WTC11 (cell line): ENCODE measurements around the gene CCDC93.
"Not testable (repeated sequence)": the region's sequence is repeated elsewhere in the genome, so short reads cannot be mapped to it uniquely, and the experiment has no call there.

Source experiments
- IRF2 ChIP-seq: sonication (generic); formaldehyde crosslinking; IDR thresholded peaks from 2 replicates; pipeline ENCODE4 v1.8.0; 2022; ENCODE audit warnings: low read depth, missing genetic modification reagents, borderline replicate concordance
- NFYB ChIP-seq: sonication (generic); formaldehyde crosslinking; conservative IDR thresholded peaks from 2 replicates; pipeline ENCODE4 v1.8.0; 2022; ENCODE audit warnings: low read depth, missing genetic modification reagents
- TF ChIP-seq, protein P1 (sequence below): fragments of 200-600 bp; IDR thresholded peaks from 2 replicates; pipeline ENCODE4 v1.8.0; 2022; ENCODE audit warnings: antibody characterized with exemption
- TF ChIP-seq, protein P2 (sequence below): fragments of 250-450 bp; sonication (Bioruptor Pico); IDR thresholded peaks from 2 replicates; pipeline ENCODE4 v1.9.0; 2021; ENCODE audit warnings: mild to moderate bottlenecking

DNA sequence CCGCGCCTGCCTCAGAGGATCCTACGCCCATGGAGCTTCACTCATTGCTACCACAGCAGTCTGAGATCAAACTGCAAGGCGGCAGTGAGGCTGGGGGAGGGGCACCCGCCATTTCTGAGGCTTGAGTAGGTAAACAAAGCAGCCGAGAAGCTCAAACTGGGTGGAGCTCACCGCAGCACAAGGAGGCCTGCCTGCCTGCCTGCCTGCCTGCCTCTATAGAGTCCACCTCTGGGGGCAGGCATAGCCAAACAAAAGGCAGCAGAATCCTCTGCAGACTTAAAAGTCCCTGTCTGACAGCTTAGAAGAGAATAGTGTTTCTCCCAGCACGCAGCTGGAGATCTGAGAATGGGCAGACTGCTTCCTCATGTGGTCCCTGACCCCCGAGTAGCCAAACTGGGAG lies 90.4 kb downstream of the CCDC93 start:
- TF ChIP-seq, protein P1, sequence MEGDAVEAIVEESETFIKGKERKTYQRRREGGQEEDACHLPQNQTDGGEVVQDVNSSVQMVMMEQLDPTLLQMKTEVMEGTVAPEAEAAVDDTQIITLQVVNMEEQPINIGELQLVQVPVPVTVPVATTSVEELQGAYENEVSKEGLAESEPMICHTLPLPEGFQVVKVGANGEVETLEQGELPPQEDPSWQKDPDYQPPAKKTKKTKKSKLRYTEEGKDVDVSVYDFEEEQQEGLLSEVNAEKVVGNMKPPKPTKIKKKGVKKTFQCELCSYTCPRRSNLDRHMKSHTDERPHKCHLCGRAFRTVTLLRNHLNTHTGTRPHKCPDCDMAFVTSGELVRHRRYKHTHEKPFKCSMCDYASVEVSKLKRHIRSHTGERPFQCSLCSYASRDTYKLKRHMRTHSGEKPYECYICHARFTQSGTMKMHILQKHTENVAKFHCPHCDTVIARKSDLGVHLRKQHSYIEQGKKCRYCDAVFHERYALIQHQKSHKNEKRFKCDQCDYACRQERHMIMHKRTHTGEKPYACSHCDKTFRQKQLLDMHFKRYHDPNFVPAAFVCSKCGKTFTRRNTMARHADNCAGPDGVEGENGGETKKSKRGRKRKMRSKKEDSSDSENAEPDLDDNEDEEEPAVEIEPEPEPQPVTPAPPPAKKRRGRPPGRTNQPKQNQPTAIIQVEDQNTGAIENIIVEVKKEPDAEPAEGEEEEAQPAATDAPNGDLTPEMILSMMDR = not testable (repeated sequence)
- TF ChIP-seq IRF2, NFYB (CRISPR knock-in tag): not testable (repeated sequence)
- TF ChIP-seq, protein P2, sequence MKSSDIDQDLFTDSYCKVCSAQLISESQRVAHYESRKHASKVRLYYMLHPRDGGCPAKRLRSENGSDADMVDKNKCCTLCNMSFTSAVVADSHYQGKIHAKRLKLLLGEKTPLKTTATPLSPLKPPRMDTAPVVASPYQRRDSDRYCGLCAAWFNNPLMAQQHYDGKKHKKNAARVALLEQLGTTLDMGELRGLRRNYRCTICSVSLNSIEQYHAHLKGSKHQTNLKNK (CRISPR knock-in tag) = not testable (repeated sequence)
